HepG2 (cell line): Measurements from ENCODE around the gene NDUFC1. TPM values are rescaled to one million over a fixed set of nuclear protein-coding genes. Genes with fewer than 3 reads are reported as not detected.

ENCODE experiments used
- ARID3A ChIP-seq: IDR thresholded peaks from 2 replicates; pipeline ENCODE4 v1.6.1; 2012; ENCODE audit warnings: low read depth, low read length, improper control_type of control experiment
- ARNTL ChIP-seq: sonication (generic); formaldehyde crosslinking; IDR thresholded peaks from 2 replicates; pipeline ENCODE4 v1.4.0; 2020; ENCODE audit warnings: mild to moderate bottlenecking, missing genetic modification reagents
- CREB1 ChIP-seq, 2 experiments: fragments of 450-650 bp in 1 of 2; IDR thresholded peaks; 2 replicates each; pipeline ENCODE4 v1.6.1; 2016 to 2017; ENCODE audit warnings: control low read depth in 1 of 2, mild to moderate bottlenecking in 1 of 2, missing compliant biosample characterization in 1 of 2, missing genetic modification characterization in 1 of 2
- E2F1 ChIP-seq: sonication (generic); formaldehyde crosslinking; IDR thresholded peaks from 2 replicates; pipeline ENCODE4 v1.5.0; 2020; ENCODE audit warnings: missing genetic modification reagents
- EEA1 ChIP-seq: sonication (generic); formaldehyde crosslinking; IDR thresholded peaks from 2 replicates; pipeline ENCODE4 v1.5.1; 2020; ENCODE audit warnings: mild to moderate bottlenecking, missing genetic modification reagents, borderline replicate concordance
- GATAD2A ChIP-seq: IDR thresholded peaks from 2 replicates; pipeline ENCODE4 v1.6.1; 2016
- HNF4G ChIP-seq, 2 experiments: sonication (generic) in 1 of 2; formaldehyde crosslinking in 1 of 2; IDR thresholded peaks; 2 replicates each; pipeline versions ENCODE4 v1.4.0 to v1.6.1; 2011 to 2020; ENCODE audit warnings: borderline replicate concordance in 2 of 2, low read depth in 2 of 2, mild to moderate bottlenecking in 2 of 2, low read length in 1 of 2, missing genetic modification reagents in 1 of 2, moderate library complexity in 1 of 2
- NAIF1 ChIP-seq: sonication (generic); formaldehyde crosslinking; IDR thresholded peaks from 2 replicates; pipeline ENCODE4 v1.5.0; 2020; ENCODE audit warnings: mild to moderate bottlenecking, missing genetic modification reagents, borderline replicate concordance
- NONO ChIP-seq, 2 experiments: fragments of 450-650 bp in 1 of 2; sonication (generic) in 1 of 2; formaldehyde crosslinking in 1 of 2; IDR thresholded peaks in 1 of 2; conservative IDR thresholded peaks in 1 of 2; 2 replicates each; pipeline versions ENCODE4 v1.6.1 to v1.8.0; 2017 to 2022; ENCODE audit warnings: mild to moderate bottlenecking in 1 of 2, missing genetic modification reagents in 1 of 2, moderate library complexity in 1 of 2
- RFX3 ChIP-seq: IDR thresholded peaks from 2 replicates; pipeline ENCODE4 v1.6.1; 2016; ENCODE audit warnings: missing biosample characterization, missing genetic modification reagents
- RNF2 ChIP-seq: fragments of 450-650 bp; conservative IDR thresholded peaks from 2 replicates; pipeline ENCODE4 v1.6.1; 2016; ENCODE audit warnings: low read depth
- SALL1 ChIP-seq: sonication (generic); formaldehyde crosslinking; IDR thresholded peaks from 2 replicates; pipeline ENCODE4 v1.8.0; 2022; ENCODE audit warnings: mild to moderate bottlenecking, missing genetic modification reagents
- SP1 ChIP-seq, 2 experiments: fragments of 450-650 bp in 1 of 2; sonication (generic) in 1 of 2; formaldehyde crosslinking in 1 of 2; IDR thresholded peaks; 2 replicates each; pipeline versions ENCODE4 v1.4.0 to v1.6.1; 2016 to 2020; ENCODE audit warnings: missing genetic modification reagents in 1 of 2
- SP5 ChIP-seq: IDR thresholded peaks from 2 replicates; pipeline ENCODE4 v1.6.1; 2016; ENCODE audit warnings: low read depth, borderline replicate concordance
- ZC3H13 ChIP-seq: sonication (generic); formaldehyde crosslinking; IDR thresholded peaks from 2 replicates; pipeline ENCODE4 v1.8.1; 2023; ENCODE audit warnings: mild to moderate bottlenecking, missing genetic modification reagents, moderate library complexity
- ZNF33A ChIP-seq: sonication (generic); formaldehyde crosslinking; IDR thresholded peaks from 2 replicates; pipeline ENCODE4 v1.5.1; 2020; ENCODE audit warnings: missing genetic modification reagents, mild to moderate bottlenecking, moderate library complexity, borderline replicate concordance
- polyA plus RNA-seq, 8 experiments: library from polyadenylated mRNA; depleted of rRNA in 3 of 8; stranded (reverse) in 7 of 8; unstranded in 1 of 8; fragments of >200 nt; fragmentation: Illumina TruSeq in 4 of 8; extraction: Trizol in 4 of 8; gene quantifications; 2 replicates each; pipeline versions ENCODE4 v1.2.1 to v1.2.3, GENCODE V29; 2011 to 2016; ENCODE audit warnings: low read depth in 4 of 8, missing spikeins in 1 of 8, mixed read lengths in 1 of 8; ENCODE audit not compliant: insufficient read depth in 1 of 8
- total RNA-seq, 5 experiments: library from RNA; depleted of rRNA; stranded (reverse); fragments of >200 nt; fragmentation: Illumina TruSeq; extraction: Trizol; gene quantifications; 2 replicates each; pipeline ENCODE4 v1.2.3, GENCODE V29; 2016; ENCODE audit warnings: low read depth in 1 of 5
- TF ChIP-seq, protein P1 (sequence below): sonication (generic); IDR thresholded peaks from 2 replicates; pipeline ENCODE4 v1.6.1; 2016; ENCODE audit warnings: low read depth, borderline replicate concordance
- TF ChIP-seq, protein P2 (sequence below): sonication (generic); formaldehyde crosslinking; IDR thresholded peaks from 2 replicates; pipeline ENCODE4 v1.5.1; 2020; ENCODE audit warnings: missing genetic modification reagents, mild to moderate bottlenecking, borderline replicate concordance
- TF ChIP-seq, protein P3 (sequence below): sonication (generic); formaldehyde crosslinking; IDR thresholded peaks from 2 replicates; pipeline ENCODE4 v1.8.0; 2022; ENCODE audit warnings: missing genetic modification reagents, low read depth, mild to moderate bottlenecking, borderline replicate concordance
- TF ChIP-seq, protein P4 (sequence below): sonication (generic); formaldehyde crosslinking; IDR thresholded peaks from 2 replicates; pipeline ENCODE4 v1.5.0; 2020; ENCODE audit warnings: missing genetic modification reagents

NDUFC1 gene
- total and polyA plus RNA-seq, 2 of the 13 experiments (the other 11 are each of a cell fraction or from before 2014, with no cell fraction given): 43.4 to 96.4 TPM

DNA sequence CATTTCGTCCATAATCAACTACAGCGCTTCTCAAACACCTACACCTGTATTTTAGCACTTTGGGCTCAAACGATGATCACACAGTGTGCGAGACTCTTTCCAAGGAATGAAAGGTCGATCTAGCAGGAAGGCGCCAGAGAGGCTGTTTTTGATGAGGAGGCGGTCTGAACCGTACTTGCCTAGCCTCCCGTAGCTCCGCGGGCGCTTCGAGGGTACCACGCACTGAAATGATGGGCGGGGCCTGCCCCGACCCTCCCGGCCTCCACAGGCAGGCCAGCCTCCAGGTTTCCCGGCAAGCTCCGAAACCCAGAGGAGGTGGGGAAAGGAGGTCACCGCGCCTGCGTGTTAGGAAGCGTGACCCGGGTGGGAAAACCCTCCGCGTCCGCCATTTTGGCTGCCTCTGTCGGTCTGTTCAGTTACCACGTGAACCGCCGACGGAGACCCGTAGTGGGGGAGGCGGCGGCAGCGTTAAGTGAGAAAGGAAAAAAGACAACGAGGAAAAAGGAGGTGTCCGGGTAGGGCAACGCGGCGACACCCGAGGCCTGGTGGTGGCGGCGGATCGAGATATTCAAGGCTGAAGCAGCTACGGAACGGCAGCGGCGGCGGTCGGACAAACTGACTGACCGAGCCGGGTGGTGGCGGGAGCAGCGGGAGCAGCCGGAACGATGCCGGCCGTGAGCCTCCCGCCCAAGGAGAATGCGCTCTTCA, 1.0 kb downstream of the NDUFC1 start, which contains the start of gene NAA15 (continued):
- TF ChIP-seq NONO (IDR thresholded peaks at IDR 0.05) (no peak), NONO (CRISPR knock-in tag; conservative IDR thresholded peaks at IDR 0.05) (peak; percentile 67; the same call in 1 of the 2 replicates), NAIF1 (CRISPR knock-in tag) (no peak; the same call in 1 of the 2 replicates), SALL1 (CRISPR knock-in tag) (peak; percentile 84), ARNTL (no peak), SP5 (CRISPR knock-in tag) (peak; percentile 89), RNF2 (0 out of 2 replicates have a peak, but pooled peaks have one; percentile 67), RFX3 (CRISPR knock-in tag) (no peak; the same call in 1 of the 2 replicates), SP1 (IDR thresholded peaks at IDR 0.05) (no peak), SP1 (CRISPR knock-in tag; IDR thresholded peaks at IDR 0.05) (peak; percentile 89), GATAD2A (CRISPR knock-in tag) (peak; percentile 45; the same call in 1 of the 2 replicates), ARID3A (peak; percentile 51; the same call in 1 of the 2 replicates), EEA1 (no peak; the same call in 1 of the 2 replicates), HNF4G (IDR thresholded peaks at IDR 0.05; ENCODE audit: borderline replicate concordance, low read depth, low read length) (no peak), HNF4G (CRISPR knock-in tag; IDR thresholded peaks at IDR 0.05; ENCODE audit: borderline replicate concordance, low read depth) (0 out of 2 replicates have a peak, but pooled peaks have one; percentile 22), E2F1 (no peak), CREB1 (IDR thresholded peaks at IDR 0.05) (peak; percentile 56), CREB1 (CRISPR knock-in tag; IDR thresholded peaks at IDR 0.05) (peak; percentile 77), ZNF33A (CRISPR knock-in tag) (no peak), ZC3H13 (CRISPR knock-in tag) (peak; percentile 22)
- TF ChIP-seq, protein P1, sequence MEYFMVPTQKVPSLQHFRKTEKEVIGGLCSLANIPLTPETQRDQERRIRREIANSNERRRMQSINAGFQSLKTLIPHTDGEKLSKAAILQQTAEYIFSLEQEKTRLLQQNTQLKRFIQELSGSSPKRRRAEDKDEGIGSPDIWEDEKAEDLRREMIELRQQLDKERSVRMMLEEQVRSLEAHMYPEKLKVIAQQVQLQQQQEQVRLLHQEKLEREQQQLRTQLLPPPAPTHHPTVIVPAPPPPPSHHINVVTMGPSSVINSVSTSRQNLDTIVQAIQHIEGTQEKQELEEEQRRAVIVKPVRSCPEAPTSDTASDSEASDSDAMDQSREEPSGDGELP: peak; percentile 58; the same call in 1 of the 2 replicates
- TF ChIP-seq, protein P2, sequence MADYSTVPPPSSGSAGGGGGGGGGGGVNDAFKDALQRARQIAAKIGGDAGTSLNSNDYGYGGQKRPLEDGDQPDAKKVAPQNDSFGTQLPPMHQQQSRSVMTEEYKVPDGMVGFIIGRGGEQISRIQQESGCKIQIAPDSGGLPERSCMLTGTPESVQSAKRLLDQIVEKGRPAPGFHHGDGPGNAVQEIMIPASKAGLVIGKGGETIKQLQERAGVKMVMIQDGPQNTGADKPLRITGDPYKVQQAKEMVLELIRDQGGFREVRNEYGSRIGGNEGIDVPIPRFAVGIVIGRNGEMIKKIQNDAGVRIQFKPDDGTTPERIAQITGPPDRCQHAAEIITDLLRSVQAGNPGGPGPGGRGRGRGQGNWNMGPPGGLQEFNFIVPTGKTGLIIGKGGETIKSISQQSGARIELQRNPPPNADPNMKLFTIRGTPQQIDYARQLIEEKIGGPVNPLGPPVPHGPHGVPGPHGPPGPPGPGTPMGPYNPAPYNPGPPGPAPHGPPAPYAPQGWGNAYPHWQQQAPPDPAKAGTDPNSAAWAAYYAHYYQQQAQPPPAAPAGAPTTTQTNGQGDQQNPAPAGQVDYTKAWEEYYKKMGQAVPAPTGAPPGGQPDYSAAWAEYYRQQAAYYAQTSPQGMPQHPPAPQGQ (CRISPR knock-in tag): no peak
- TF ChIP-seq, protein P3, sequence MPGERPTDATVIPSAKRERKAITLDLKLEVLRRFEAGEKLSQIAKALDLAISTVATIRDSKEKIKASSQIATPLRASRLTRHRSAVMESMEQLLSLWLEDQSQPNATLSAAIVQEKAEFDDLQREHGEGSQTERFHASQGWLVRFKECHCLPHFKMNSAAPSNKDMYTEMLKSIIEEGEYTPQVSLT: 0 out of 2 replicates have a peak, but pooled peaks have one; percentile 23
- TF ChIP-seq, protein P4, sequence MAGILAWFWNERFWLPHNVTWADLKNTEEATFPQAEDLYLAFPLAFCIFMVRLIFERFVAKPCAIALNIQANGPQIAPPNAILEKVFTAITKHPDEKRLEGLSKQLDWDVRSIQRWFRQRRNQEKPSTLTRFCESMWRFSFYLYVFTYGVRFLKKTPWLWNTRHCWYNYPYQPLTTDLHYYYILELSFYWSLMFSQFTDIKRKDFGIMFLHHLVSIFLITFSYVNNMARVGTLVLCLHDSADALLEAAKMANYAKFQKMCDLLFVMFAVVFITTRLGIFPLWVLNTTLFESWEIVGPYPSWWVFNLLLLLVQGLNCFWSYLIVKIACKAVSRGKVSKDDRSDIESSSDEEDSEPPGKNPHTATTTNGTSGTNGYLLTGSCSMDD (CRISPR knock-in tag): 0 out of 2 replicates have a peak, but pooled peaks have one; percentile 50
